Keratinocyte (primary cell): ENCODE data around the gene ASF1B. TPM values are rescaled to one million over a fixed set of nuclear protein-coding genes. Genes with fewer than 3 reads are reported as not detected.

Experiments
- DNase-seq: peaks from one replicate; pipeline ENCODE4 v3.0.0-alpha.2; 2011; ENCODE audit warnings: low read depth, missing footprints, low spot score
- FAIRE-seq: peaks from 2 replicates; lab custom pipeline; 2011; peaks lifted over from hg19 to GRCh38; lab: Jason Lieb, UNC
- H2AFZ ChIP-seq: 2 replicates; pipeline ENCODE4 v1.6.0; 2012; ENCODE audit warnings: low read length, control low read depth, inconsistent platforms; ENCODE audit not compliant: control insufficient read depth
- H3K27ac ChIP-seq: 2 replicates; pipeline ENCODE4 v1.5.1; 2011; ENCODE audit warnings: low read length; ENCODE audit not compliant: control insufficient read depth, insufficient read depth
- H3K27me3 ChIP-seq: 3 replicates; pipeline ENCODE4 v1.6.0; 2011; ENCODE audit warnings: low read length; ENCODE audit not compliant: control insufficient read depth, insufficient read depth; ENCODE audit errors: extremely low read depth
- H3K36me3 ChIP-seq, 2 experiments: 2 replicates in 1 of 2; 3 replicates in 1 of 2; pipeline ENCODE4 v1.5.1; 2011; ENCODE audit warnings: low read length in 2 of 2, mild to moderate bottlenecking in 1 of 2; ENCODE audit not compliant: control insufficient read depth in 2 of 2, insufficient read depth in 2 of 2; ENCODE audit errors: extremely low read depth in 1 of 2
- H3K4me1 ChIP-seq: 3 replicates; pipeline ENCODE4 v1.5.1; 2011; ENCODE audit warnings: low read length; ENCODE audit not compliant: control insufficient read depth, insufficient read depth; ENCODE audit errors: extremely low read depth
- H3K4me2 ChIP-seq: 3 replicates; pipeline ENCODE4 v1.6.0; 2011; ENCODE audit warnings: low read depth, low read length; ENCODE audit not compliant: control insufficient read depth, insufficient read depth; ENCODE audit errors: extremely low read depth
- H3K4me3 ChIP-seq, 3 experiments: fragments of 200-600 bp in 1 of 3; sonication (generic) in 1 of 3; 2 replicates in 2 of 3; 3 replicates in 1 of 3; pipeline ENCODE4 v1.5.1; 2011 to 2016; ENCODE audit warnings: low read length in 3 of 3, mild to moderate bottlenecking in 3 of 3, control low read depth in 2 of 3, inconsistent platforms in 1 of 3, low read depth in 1 of 3, mixed read lengths in 1 of 3, mixed run types in 1 of 3, moderate library complexity in 1 of 3; ENCODE audit not compliant: control insufficient read depth in 2 of 3, insufficient read depth in 2 of 3; ENCODE audit errors: extremely low read depth in 1 of 3
- H3K79me2 ChIP-seq: 2 replicates; pipeline ENCODE4 v1.6.0; 2012; ENCODE audit warnings: low read length; ENCODE audit not compliant: control insufficient read depth, insufficient read depth
- H3K9ac ChIP-seq: 3 replicates; pipeline ENCODE4 v1.6.0; 2011; ENCODE audit warnings: low read length; ENCODE audit not compliant: control insufficient read depth, insufficient read depth; ENCODE audit errors: extremely low read depth
- H3K9me1 ChIP-seq: 3 replicates; pipeline ENCODE4 v1.6.0; 2011; ENCODE audit warnings: low read length; ENCODE audit not compliant: control insufficient read depth, insufficient read depth; ENCODE audit errors: extremely low read depth
- H3K9me3 ChIP-seq: 2 replicates; pipeline ENCODE4 v1.5.1; 2012; ENCODE audit warnings: low read depth, low read length; ENCODE audit not compliant: control insufficient read depth
- H4K20me1 ChIP-seq: 3 replicates; pipeline ENCODE4 v1.6.0; 2011; ENCODE audit warnings: low read length; ENCODE audit not compliant: control insufficient read depth, insufficient read depth; ENCODE audit errors: extremely low read depth
- EZH2 ChIP-seq: IDR thresholded peaks from one replicate; pipeline ENCODE4 v1.6.1; 2012; ENCODE audit warnings: inconsistent platforms, mild to moderate bottlenecking, low read length, moderate library complexity
- dilution Hi-C: fragments of 300-500 bp; cut with MboI; formaldehyde crosslinking; loops from one replicate; pipeline ENCODE4 v1.7.0; 2020; ENCODE audit warnings: low sequenced_read_pairs; ENCODE audit not compliant: extremely low pct_ligation_motif_present
- polyA plus RNA-seq, 5 experiments: library from polyadenylated mRNA; depleted of rRNA in 3 of 5; stranded (reverse) in 3 of 5; stranded (forward) in 1 of 5; unstranded in 1 of 5; fragments of >200 nt; gene quantifications; 1 replicate in 1 of 5; 2 replicates in 3 of 5; 3 replicates in 1 of 5; pipeline versions ENCODE4 v1.2.1 to v1.2.3, GENCODE V29; 2011 to 2012; ENCODE audit warnings: missing spikeins in 2 of 5, low read depth in 1 of 5, low replicate concordance in 1 of 5
- TF ChIP-seq, protein P1 (sequence below), 3 experiments: IDR thresholded peaks in 1 of 3; conservative IDR thresholded peaks in 1 of 3; optimal IDR thresholded peaks in 1 of 3; 2 replicates in 2 of 3; 3 replicates in 1 of 3; pipeline versions ENCODE3 to v1.5.1; 2011; ENCODE audit warnings: low read length in 3 of 3, mild to moderate bottlenecking in 3 of 3, moderate library complexity in 2 of 3, control low read depth in 1 of 3, inconsistent platforms in 1 of 3; ENCODE audit not compliant: insufficient read depth in 2 of 3; ENCODE audit errors: extremely low read depth in 1 of 3

ASF1B gene
- polyA plus RNA-seq, 1 donor (not counting 4 experiments of a cell fraction or from before 2014, with no cell fraction given) = 7.8 TPM

DNA sequence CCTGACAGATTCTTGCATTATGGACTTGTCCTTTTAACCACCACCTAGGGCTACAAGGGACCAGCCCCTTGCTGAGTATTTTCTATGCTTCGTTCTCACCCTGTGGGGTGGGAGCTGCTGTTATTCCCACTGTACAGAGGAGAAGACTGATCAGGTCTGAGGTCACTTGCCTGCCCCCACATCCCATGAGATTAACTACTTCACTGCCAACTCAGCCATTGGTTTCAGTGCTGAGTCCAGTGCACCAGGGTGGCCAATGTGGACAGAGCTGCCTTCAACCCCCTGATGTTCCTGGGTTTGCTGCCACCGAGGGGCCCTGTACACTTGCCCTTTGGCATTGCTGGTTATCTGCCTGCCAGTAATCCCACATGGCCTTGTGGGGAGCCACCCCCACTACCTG, 25.7 kb downstream of the ASF1B start:
- H3K4me1 ChIP-seq = no peaks in the 10 kb centered on the region

DNA sequence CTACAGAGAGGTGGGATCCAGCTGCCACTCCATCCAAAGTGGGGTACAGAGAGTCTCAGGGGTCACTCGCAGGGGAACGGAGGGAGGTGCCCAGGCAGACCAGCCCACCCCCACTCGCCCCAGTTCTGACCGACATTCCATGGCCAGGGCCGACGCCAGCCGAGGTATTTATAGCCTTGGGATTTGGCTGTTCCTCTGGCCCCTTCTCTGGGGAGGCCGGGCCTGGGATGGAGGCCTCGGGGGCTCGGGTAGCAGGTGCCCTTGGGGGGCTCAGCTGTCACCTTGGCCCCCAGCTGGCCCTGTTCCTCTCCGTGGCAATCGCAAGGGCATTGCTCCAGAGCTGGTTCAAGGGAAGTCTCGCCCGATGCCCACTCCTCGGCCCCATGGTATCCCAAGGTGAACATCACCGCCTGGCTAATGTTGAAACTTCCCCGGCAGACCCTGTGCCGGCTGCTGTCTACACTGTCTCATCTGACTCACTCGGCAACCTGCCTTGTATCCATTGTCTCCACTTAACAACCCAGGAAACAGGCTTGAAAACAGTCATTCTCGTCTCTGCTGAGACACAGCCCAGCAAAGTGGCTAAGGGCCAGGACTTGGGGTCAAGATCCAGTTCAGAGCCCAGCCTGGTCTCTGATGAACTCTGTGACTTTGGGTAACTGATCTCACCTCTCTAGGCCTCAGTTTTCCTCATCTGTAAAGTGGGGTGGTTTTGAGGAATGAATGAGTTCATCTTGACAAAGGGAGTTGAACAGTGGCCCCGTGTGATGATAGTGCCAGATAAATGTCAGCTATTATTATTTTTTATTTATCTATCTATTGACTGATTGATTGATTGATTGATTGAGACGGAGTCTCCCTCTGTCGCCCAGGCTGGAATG, 28.6 kb downstream of the ASF1B start:
- H2AFZ ChIP-seq = no peak overlapping the region
- TF ChIP-seq, protein P1, sequence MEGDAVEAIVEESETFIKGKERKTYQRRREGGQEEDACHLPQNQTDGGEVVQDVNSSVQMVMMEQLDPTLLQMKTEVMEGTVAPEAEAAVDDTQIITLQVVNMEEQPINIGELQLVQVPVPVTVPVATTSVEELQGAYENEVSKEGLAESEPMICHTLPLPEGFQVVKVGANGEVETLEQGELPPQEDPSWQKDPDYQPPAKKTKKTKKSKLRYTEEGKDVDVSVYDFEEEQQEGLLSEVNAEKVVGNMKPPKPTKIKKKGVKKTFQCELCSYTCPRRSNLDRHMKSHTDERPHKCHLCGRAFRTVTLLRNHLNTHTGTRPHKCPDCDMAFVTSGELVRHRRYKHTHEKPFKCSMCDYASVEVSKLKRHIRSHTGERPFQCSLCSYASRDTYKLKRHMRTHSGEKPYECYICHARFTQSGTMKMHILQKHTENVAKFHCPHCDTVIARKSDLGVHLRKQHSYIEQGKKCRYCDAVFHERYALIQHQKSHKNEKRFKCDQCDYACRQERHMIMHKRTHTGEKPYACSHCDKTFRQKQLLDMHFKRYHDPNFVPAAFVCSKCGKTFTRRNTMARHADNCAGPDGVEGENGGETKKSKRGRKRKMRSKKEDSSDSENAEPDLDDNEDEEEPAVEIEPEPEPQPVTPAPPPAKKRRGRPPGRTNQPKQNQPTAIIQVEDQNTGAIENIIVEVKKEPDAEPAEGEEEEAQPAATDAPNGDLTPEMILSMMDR (optimal IDR thresholded peaks at IDR 0.05 in 1 of 3, IDR thresholded peaks at IDR 0.05 in 1 of 3, conservative IDR thresholded peaks at IDR 0.05 in 1 of 3; ENCODE audit: extremely low read depth in 1 of 3, insufficient read depth in 2 of 3, low read length in 3 of 3) = no peak
- TF ChIP-seq EZH2 = no peak
- H3K27ac ChIP-seq = no peak overlapping the region
- no peaks in the 10 kb centered on the region for H3K9me3 ChIP-seq
- H3K27me3 ChIP-seq = no peaks in the 10 kb centered on the region
- no peaks in the 10 kb centered on the region for H3K9me1 ChIP-seq
- H3K79me2 ChIP-seq = no peaks in the 10 kb centered on the region
- no peaks in the 10 kb centered on the region for H4K20me1 ChIP-seq
- no peak overlapping the region for H3K4me3 ChIP-seq
- H3K4me1 ChIP-seq = no peaks in the 10 kb centered on the region
- H3K9ac ChIP-seq = no peak overlapping the region
- H3K36me3 ChIP-seq = peaks cover 6 to 13% of the 10 kb centered on the region in 2 experiments
- DNase-seq = no peak
- no peak overlapping the region for H3K4me2 ChIP-seq
- dilution Hi-C loops = no loop called here
- no peak for FAIRE-seq

More for the DNA sequence above, 25.7 kb downstream of the ASF1B start:
- Histone ChIP-seq H3K27ac (no peak overlapping the region), H2AFZ (no peak overlapping the region), H3K79me2 (no peaks in the 10 kb centered on the region), H3K4me2 (no peak overlapping the region), H3K36me3 (peaks cover 4 to 10% of the 10 kb centered on the region in 2 experiments), H3K9me1 (no peaks in the 10 kb centered on the region), H3K27me3 (no peaks in the 10 kb centered on the region), H3K9me3 (no peaks in the 10 kb centered on the region), H4K20me1 (no peaks in the 10 kb centered on the region), H3K4me3 (no peak overlapping the region), H3K9ac (no peak overlapping the region)
- FAIRE-seq (no peak), DNase-seq (no peak)
- TF ChIP-seq EZH2 = no peak
- TF ChIP-seq, protein P1 (optimal IDR thresholded peaks at IDR 0.05 in 1 of 3, IDR thresholded peaks at IDR 0.05 in 1 of 3, conservative IDR thresholded peaks at IDR 0.05 in 1 of 3; ENCODE audit: extremely low read depth in 1 of 3, insufficient read depth in 2 of 3, low read length in 3 of 3) = no peak
- dilution Hi-C loops = no loop called here
